Thymus (tissue), 11 donors: Measurements from ENCODE around the gene MTCH1. TPM values are rescaled to one million over a fixed set of nuclear protein-coding genes. Genes with fewer than 3 reads are reported as not detected.
A peak's percentile ranks its signal among the peaks of the same experiment; 100 is the strongest.

Source experiments
- DNase-seq, 9 donors: peaks; one replicate each; pipeline ENCODE4 v3.0.0-alpha.2; 2013; ENCODE audit warnings: low spot score in 9 of 9, low read depth in 6 of 9, missing footprints in 1 of 9
- H3K27ac ChIP-seq, 2 donors: one replicate each; pipeline ENCODE4 v1.5.1; 2013; ENCODE audit warnings: control low read depth in 1 of 2, low read depth in 1 of 2, low read length in 1 of 2, mild to moderate bottlenecking in 1 of 2, moderate library complexity in 1 of 2
- H3K27me3 ChIP-seq, 2 donors: one replicate each; pipeline ENCODE4 v1.5.1; 2013; ENCODE audit warnings: low read length in 1 of 2; ENCODE audit not compliant: control insufficient read depth in 2 of 2, insufficient read depth in 1 of 2
- H3K36me3 ChIP-seq, 2 donors: one replicate each; pipeline ENCODE4 v1.5.1; 2013; ENCODE audit warnings: low read length in 1 of 2, mild to moderate bottlenecking in 1 of 2, moderate library complexity in 1 of 2; ENCODE audit not compliant: control insufficient read depth in 2 of 2, insufficient read depth in 2 of 2
- H3K4me1 ChIP-seq, 2 donors: one replicate each; pipeline ENCODE4 v1.5.1; 2013; ENCODE audit warnings: low read length in 2 of 2; ENCODE audit not compliant: control insufficient read depth in 2 of 2, insufficient read depth in 2 of 2
- H3K4me3 ChIP-seq, 2 donors: one replicate each; pipeline ENCODE4 v1.5.1; 2013; ENCODE audit warnings: low read length in 2 of 2, control low read depth in 1 of 2, mild to moderate bottlenecking in 1 of 2
- H3K9me3 ChIP-seq, 2 donors: one replicate each; pipeline ENCODE4 v1.5.1; 2013; ENCODE audit warnings: low read length in 1 of 2, mild to moderate bottlenecking in 1 of 2; ENCODE audit not compliant: control insufficient read depth in 2 of 2, insufficient read depth in 1 of 2
- WGBS: extraction: QIAGEN DNeasy Blood & Tissue Kit; methylation state at CpG from one replicate; pipeline ENCODE4 v1.1.7; 2013; 5-methylcytosine and 5-hydroxymethylcytosine counted together
- polyA plus RNA-seq: library from polyadenylated mRNA; stranded (reverse); fragments of 200-250 nt; gene quantifications from one replicate; pipeline ENCODE4 v1.2.3, GENCODE V29; 2013
- total RNA-seq: library from RNA; stranded (reverse); fragments of 120-200 nt; gene quantifications from one replicate; pipeline ENCODE4 v1.2.4, GENCODE V29; 2013
- donor health status: healthy.

MTCH1 gene
- total and polyA plus RNA-seq, 2 donors, result 110 to 152 TPM

- Histone ChIP-seq H3K27me3 (no peaks in the 10 kb centered on the region), H3K9me3 (no peaks in the 10 kb centered on the region), H3K36me3 (no peaks in the 10 kb centered on the region), H3K4me1 (peaks cover 5 to 38% of the 10 kb centered on the region in 2 donors), H3K4me3 (no peak overlapping the region), H3K27ac (no peak overlapping the region)
- no peak for DNase-seq
- 88% methylated on average over 2 of the region's 2 CpGs for WGBS
Observed at GRCh38 chr6:37019065-37019450, 33.1 kb upstream of the MTCH1 start.

GRCh38 chr6:37018198-37019064 is 32.4 kb upstream of the MTCH1 start:
- no peaks in the 10 kb centered on the region for H3K36me3 ChIP-seq
- peak overlapping the region in 1 of 2 donors; percentile 26 for H3K27ac ChIP-seq
- 6% methylated on average over 8 of the region's 8 CpGs for WGBS
- peak; percentile 62 to 93 (median 84) for DNase-seq
- H3K4me3 ChIP-seq, result no peak overlapping the region
- no peaks in the 10 kb centered on the region for H3K27me3 ChIP-seq
- H3K4me1 ChIP-seq, result peaks cover 5 to 38% of the 10 kb centered on the region in 2 donors
- H3K9me3 ChIP-seq, result no peaks in the 10 kb centered on the region

GRCh38 chr6:37017606-37018197 is 31.7 kb upstream of the MTCH1 start:
- Histone ChIP-seq H3K27ac (peak overlapping the region in 1 of 2 donors; percentile 40), H3K4me1 (peaks cover 5 to 38% of the 10 kb centered on the region in 2 donors), H3K9me3 (no peaks in the 10 kb centered on the region), H3K4me3 (no peak overlapping the region), H3K36me3 (no peaks in the 10 kb centered on the region), H3K27me3 (no peaks in the 10 kb centered on the region)
- DNase-seq, result no peak
- WGBS, result 78% methylated on average over 5 of the region's 5 CpGs

GRCh38 chr6:37016995-37017394 is 31.0 kb upstream of the MTCH1 start:
- no peaks in the 10 kb centered on the region for H3K27me3 ChIP-seq
- H3K27ac ChIP-seq, result peak overlapping the region in 1 of 2 donors; percentile 40
- no peak overlapping the region for H3K4me3 ChIP-seq
- no peaks in the 10 kb centered on the region for H3K9me3 ChIP-seq
- peak in 2 of 9 donors; percentile 23 to 37 for DNase-seq
- no peaks in the 10 kb centered on the region for H3K36me3 ChIP-seq
- WGBS, result 90% methylated on average over 3 of the region's 3 CpGs
- peaks cover 4 to 33% of the 10 kb centered on the region in 2 donors for H3K4me1 ChIP-seq

- Histone ChIP-seq H3K36me3 (peaks cover 0 to 3% of the 10 kb centered on the region in 2 donors), H3K9me3 (peaks cover 0 to 3% of the 10 kb centered on the region in 2 donors), H3K27me3 (no peaks in the 10 kb centered on the region), H3K4me1 (peaks cover 0 to 24% of the 10 kb centered on the region in 2 donors), H3K27ac (no peak overlapping the region), H3K4me3 (no peak overlapping the region)
- WGBS, result 99% methylated on average over 9 of the region's 9 CpGs
- DNase-seq, result no peak
Observed at GRCh38 chr6:37015532-37015931, 29.5 kb upstream of the MTCH1 start.

- Histone ChIP-seq H3K27ac (no peak overlapping the region), H3K27me3 (no peaks in the 10 kb centered on the region), H3K9me3 (peaks cover 0 to 3% of the 10 kb centered on the region in 2 donors), H3K36me3 (peaks cover 0 to 3% of the 10 kb centered on the region in 2 donors), H3K4me1 (peaks cover 0 to 24% of the 10 kb centered on the region in 2 donors), H3K4me3 (no peak overlapping the region)
- 98% methylated on average over 12 of the region's 12 CpGs for WGBS
- no peak for DNase-seq
Observed at GRCh38 chr6:37014667-37015066, 28.7 kb upstream of the MTCH1 start.

- no peaks in the 10 kb centered on the region for H3K27me3 ChIP-seq
- H3K36me3 ChIP-seq, result peaks cover 0 to 3% of the 10 kb centered on the region in 2 donors
- H3K4me3 ChIP-seq, result no peak overlapping the region
- WGBS, result 95% methylated on average over 21 of the region's 21 CpGs
- no peak overlapping the region for H3K27ac ChIP-seq
- H3K9me3 ChIP-seq, result peaks cover 0 to 3% of the 10 kb centered on the region in 2 donors
- DNase-seq, result no peak
- peaks cover 0 to 20% of the 10 kb centered on the region in 2 donors for H3K4me1 ChIP-seq
Observed at GRCh38 chr6:37013516-37014491, 27.8 kb upstream of the MTCH1 start.

GRCh38 chr6:37011656-37012378 is 25.8 kb upstream of the MTCH1 start:
- Histone ChIP-seq H3K27ac (no peak overlapping the region), H3K4me3 (no peak overlapping the region), H3K9me3 (peaks cover 0 to 3% of the 10 kb centered on the region in 2 donors), H3K36me3 (peaks cover 0 to 3% of the 10 kb centered on the region in 2 donors), H3K27me3 (no peaks in the 10 kb centered on the region), H3K4me1 (peaks cover 0 to 1% of the 10 kb centered on the region in 2 donors)
- no peak for DNase-seq
- 92% methylated on average over 11 of the region's 11 CpGs for WGBS
